GM19099 (cell line): ENCODE data around the gene FRMD3.

Experiments
- POLR2A ChIP-seq: IDR thresholded peaks from 3 replicates; pipeline ENCODE4 v1.6.1; 2011; ENCODE audit warnings: low read depth; ENCODE audit not compliant: insufficient read length; ENCODE audit errors: extremely low read depth

The FRMD3 gene

GRCh38 chr9:83287021-83287420 is 251.2 kb downstream of the FRMD3 start:
- TF ChIP-seq POLR2A = no peak

- no peak for TF ChIP-seq POLR2A
Observed at GRCh38 chr9:83285445-83286225, 252.6 kb downstream of the FRMD3 start.

GRCh38 chr9:83284746-83285145 is 253.5 kb downstream of the FRMD3 start:
- TF ChIP-seq POLR2A = no peak

- TF ChIP-seq POLR2A = no peak
Observed at GRCh38 chr9:83283528-83283927, 254.7 kb downstream of the FRMD3 start.

- no peak for TF ChIP-seq POLR2A
Observed at GRCh38 chr9:83281306-83282255, 256.6 kb downstream of the FRMD3 start.

- no peak for TF ChIP-seq POLR2A
Observed at GRCh38 chr9:83280790-83281189, 257.4 kb downstream of the FRMD3 start.

GRCh38 chr9:83280268-83280667 is 257.9 kb downstream of the FRMD3 start:
- TF ChIP-seq POLR2A = no peak

GRCh38 chr9:83274787-83275186 is 263.4 kb downstream of the FRMD3 start:
- TF ChIP-seq POLR2A = no peak

- no peak for TF ChIP-seq POLR2A
Observed at GRCh38 chr9:83271665-83272071, 266.5 kb downstream of the FRMD3 start.

- TF ChIP-seq POLR2A = no peak
Observed at GRCh38 chr9:83270116-83270515, 268.1 kb downstream of the FRMD3 start.

- no peak for TF ChIP-seq POLR2A
Observed at GRCh38 chr9:83267741-83268140, 270.5 kb downstream of the FRMD3 start.

- TF ChIP-seq POLR2A = no peak
Observed at GRCh38 chr9:83266666-83267496, 271.3 kb downstream of the FRMD3 start.

- no peak for TF ChIP-seq POLR2A
Observed at GRCh38 chr9:83266331-83266665, 271.9 kb downstream of the FRMD3 start.

GRCh38 chr9:83264315-83264714 is 273.9 kb downstream of the FRMD3 start:
- no peak for TF ChIP-seq POLR2A

GRCh38 chr9:83259558-83259957 is 278.6 kb downstream of the FRMD3 start:
- no peak for TF ChIP-seq POLR2A
